ENCODE data around the gene FIBIN. TPM values are rescaled to one million over a fixed set of nuclear protein-coding genes. Genes with fewer than 3 reads are reported as not detected.

The FIBIN gene
- total RNA-seq, 3 donors from 2014 or later (not counting 1 experiment from before 2014, with no cell fraction given), result not detected

GRCh38 chr11:26958005-26958701 lies 35.8 kb upstream of the FIBIN start:
- ATAC-seq (no peak), DNase-seq (no peak)
- no peak overlapping the region for H3K4me3 ChIP-seq (ENCODE audit: low read length)
- H3K36me3 ChIP-seq (ENCODE audit: control insufficient read depth, insufficient read depth, low read length), result no peaks in the 10 kb centered on the region
- TF ChIP-seq CTCF (IDR thresholded peaks at IDR 0.05), result no peak
- Mint-ChIP-seq H3K27me3 (ENCODE audit: low read depth in 2 of 2) (no peaks in the 10 kb centered on the region), H3K9me3 (peaks cover 8 to 9% of the 10 kb centered on the region in 2 donors), H3K4me3 (no peak overlapping the region), H3K27ac (no peak overlapping the region), H3K36me3 (no peaks in the 10 kb centered on the region), H3K4me1 (no peaks in the 10 kb centered on the region)
- intact Hi-C loops (cut with micrococcal nuclease), result no loop called here
- H3K9me3 ChIP-seq (ENCODE audit: control insufficient read depth, insufficient read depth, low read length), result peaks cover 6% of the 10 kb centered on the region
- 86% methylated on average over 2 of the region's 2 CpGs for WGBS (ENCODE audit: insufficient coverage)
- no peak overlapping the region for H3K27ac ChIP-seq (ENCODE audit: low read length)
- H3K4me1 ChIP-seq (ENCODE audit: control insufficient read depth, insufficient read depth, low read length), result no peaks in the 10 kb centered on the region
- H3K27me3 ChIP-seq (ENCODE audit: control insufficient read depth, insufficient read depth, low read length), result no peaks in the 10 kb centered on the region

GRCh38 chr11:26958702-26959049 lies 35.2 kb upstream of the FIBIN start:
- intact Hi-C loops (cut with micrococcal nuclease), result no loop called here
- Histone ChIP-seq H3K36me3 (ENCODE audit: control insufficient read depth, insufficient read depth, low read length) (no peaks in the 10 kb centered on the region), H3K27ac (ENCODE audit: low read length) (no peak overlapping the region), H3K4me1 (ENCODE audit: control insufficient read depth, insufficient read depth, low read length) (no peaks in the 10 kb centered on the region), H3K27me3 (ENCODE audit: control insufficient read depth, insufficient read depth, low read length) (no peaks in the 10 kb centered on the region), H3K9me3 (ENCODE audit: control insufficient read depth, insufficient read depth, low read length) (peaks cover 6% of the 10 kb centered on the region), H3K4me3 (ENCODE audit: low read length) (no peak overlapping the region)
- WGBS (ENCODE audit: insufficient coverage), result 60% methylated on average over 1 of the region's 1 CpG
- no peaks in the 10 kb centered on the region for H3K27me3 Mint-ChIP-seq (ENCODE audit: low read depth in 2 of 2)
- no peak for ATAC-seq
- no peak for DNase-seq
- H3K4me1 Mint-ChIP-seq, result no peaks in the 10 kb centered on the region
- H3K27ac Mint-ChIP-seq, result no peak overlapping the region
- no peaks in the 10 kb centered on the region for H3K36me3 Mint-ChIP-seq
- TF ChIP-seq CTCF (IDR thresholded peaks at IDR 0.05), result no peak
- H3K9me3 Mint-ChIP-seq, result peaks cover 6 to 8% of the 10 kb centered on the region in 2 donors
- no peak overlapping the region for H3K4me3 Mint-ChIP-seq

- no peaks in the 10 kb centered on the region for H3K4me1 Mint-ChIP-seq
- Histone ChIP-seq H3K27me3 (ENCODE audit: control insufficient read depth, insufficient read depth, low read length) (no peaks in the 10 kb centered on the region), H3K4me1 (ENCODE audit: control insufficient read depth, insufficient read depth, low read length) (no peaks in the 10 kb centered on the region), H3K36me3 (ENCODE audit: control insufficient read depth, insufficient read depth, low read length) (no peaks in the 10 kb centered on the region), H3K9me3 (ENCODE audit: control insufficient read depth, insufficient read depth, low read length) (peaks cover 6% of the 10 kb centered on the region), H3K27ac (ENCODE audit: low read length) (no peak overlapping the region), H3K4me3 (ENCODE audit: low read length) (no peak overlapping the region)
- peaks cover 6% of the 10 kb centered on the region in 2 donors for H3K9me3 Mint-ChIP-seq
- intact Hi-C loops (cut with micrococcal nuclease), result no loop called here
- DNase-seq (no peak), ATAC-seq (no peak)
- WGBS (ENCODE audit: insufficient coverage), result no CpG with 5 or more reads among the region's 2 CpGs
- no peak overlapping the region for H3K27ac Mint-ChIP-seq
- no peaks in the 10 kb centered on the region for H3K27me3 Mint-ChIP-seq (ENCODE audit: low read depth in 2 of 2)
- H3K4me3 Mint-ChIP-seq, result no peak overlapping the region
- TF ChIP-seq CTCF (IDR thresholded peaks at IDR 0.05), result no peak
- no peaks in the 10 kb centered on the region for H3K36me3 Mint-ChIP-seq
These were observed 33.6 kb upstream of the FIBIN start for GRCh38 chr11:26960281-26960680.

GRCh38 chr11:26963764-26964163 lies 30.1 kb upstream of the FIBIN start:
- Histone ChIP-seq H3K27ac (ENCODE audit: low read length) (no peak overlapping the region), H3K9me3 (ENCODE audit: control insufficient read depth, insufficient read depth, low read length) (peaks cover 6% of the 10 kb centered on the region), H3K4me1 (ENCODE audit: control insufficient read depth, insufficient read depth, low read length) (no peaks in the 10 kb centered on the region), H3K36me3 (ENCODE audit: control insufficient read depth, insufficient read depth, low read length) (no peaks in the 10 kb centered on the region), H3K4me3 (ENCODE audit: low read length) (no peak overlapping the region), H3K27me3 (ENCODE audit: control insufficient read depth, insufficient read depth, low read length) (no peaks in the 10 kb centered on the region)
- Mint-ChIP-seq H3K4me1 (no peaks in the 10 kb centered on the region), H3K9me3 (peaks cover 3 to 6% of the 10 kb centered on the region in 2 donors), H3K27me3 (ENCODE audit: low read depth in 2 of 2) (no peaks in the 10 kb centered on the region), H3K4me3 (no peak overlapping the region), H3K27ac (no peak overlapping the region), H3K36me3 (no peaks in the 10 kb centered on the region)
- ATAC-seq (no peak), DNase-seq (no peak)
- WGBS (ENCODE audit: insufficient coverage), result 86% methylated on average over 1 of the region's 1 CpG
- TF ChIP-seq CTCF (IDR thresholded peaks at IDR 0.05), result no peak
- intact Hi-C loops (cut with micrococcal nuclease), result no loop called here

All from natural killer cell (primary cell).